ENCODE measurements around the gene SLAMF1. TPM values are rescaled to one million over a fixed set of nuclear protein-coding genes. Genes with fewer than 3 reads are reported as not detected.
"Not testable (repeated sequence)": the region's sequence is repeated elsewhere in the genome, so short reads cannot be mapped to it uniquely, and the experiment has no call there.

SLAMF1 gene
- total RNA-seq, 2 experiments from 2014 or later: 39.8 to 41.6 TPM

DNA sequence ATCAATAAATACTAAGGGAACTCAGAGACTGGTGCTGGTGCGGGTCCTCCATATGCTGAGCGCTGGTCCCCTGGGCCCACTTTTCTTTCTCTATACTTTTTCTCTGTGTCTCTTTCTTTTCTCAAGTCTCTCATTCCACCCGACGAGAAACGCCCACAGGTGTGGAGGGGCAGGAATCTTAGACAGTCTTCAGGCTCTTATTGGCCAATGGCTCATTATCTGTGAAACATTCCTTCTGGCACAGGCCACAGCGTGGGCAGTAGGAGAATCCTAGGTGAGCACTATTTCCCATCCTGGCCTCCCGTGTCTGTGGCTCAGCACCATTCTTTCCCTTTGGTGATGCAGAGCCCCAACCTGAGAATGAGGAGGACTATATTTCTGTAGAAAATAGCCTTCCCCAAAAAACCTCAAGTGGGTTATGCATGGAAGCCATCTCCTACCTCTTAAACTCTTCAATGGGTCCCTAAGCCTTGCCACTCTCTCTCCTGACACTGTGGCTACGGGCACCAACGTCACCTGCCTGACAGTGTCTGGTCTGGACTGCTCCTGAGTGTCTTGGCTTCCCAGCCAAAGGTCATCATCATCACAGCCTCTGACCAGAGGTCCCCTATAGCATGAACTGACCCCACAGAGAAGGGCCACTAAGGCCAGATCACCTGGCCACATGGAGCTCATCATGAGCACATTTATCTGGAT is 6.2 kb upstream of the SLAMF1 start:
- no peaks in the 10 kb centered on the region for H3K27me3 Mint-ChIP-seq
- DNase-seq: no peak
- no peak overlapping the region for H3K27ac Mint-ChIP-seq
- no peak overlapping the region for H3K4me3 Mint-ChIP-seq
- H3K36me3 Mint-ChIP-seq: peaks cover 26% of the 10 kb centered on the region
- H3K9me3 Mint-ChIP-seq: peaks cover 4% of the 10 kb centered on the region
- peaks cover 62% of the 10 kb centered on the region for H3K4me1 Mint-ChIP-seq

DNA sequence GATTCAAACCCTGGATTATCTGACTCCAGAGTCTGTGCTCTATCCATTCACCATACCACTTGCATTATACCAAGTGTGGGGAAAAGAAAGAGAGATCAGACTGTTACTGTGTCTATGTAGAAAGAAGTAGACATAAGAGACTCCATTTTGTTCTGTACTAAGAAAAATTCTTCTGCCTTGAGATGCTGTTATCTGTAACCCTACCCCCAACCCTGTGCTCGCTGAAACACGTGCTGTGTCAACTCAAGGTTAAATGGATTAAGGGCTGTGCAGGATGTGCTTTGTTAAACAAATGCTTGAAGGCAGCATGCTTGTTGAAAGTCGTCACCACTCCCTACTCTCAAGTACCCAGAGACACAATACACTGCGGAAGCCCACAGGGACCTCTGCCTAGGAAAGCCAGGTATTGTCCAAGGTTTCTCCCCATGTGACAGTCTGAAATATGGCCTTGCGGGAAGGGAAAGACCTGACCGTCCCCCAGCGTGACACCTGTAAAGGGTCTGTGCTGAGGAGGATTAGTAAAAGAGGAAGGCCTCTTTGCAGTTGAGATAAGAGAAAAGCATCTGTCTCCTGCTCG is 5.3 kb upstream of the SLAMF1 start:
- H3K4me3 Mint-ChIP-seq: not testable (repeated sequence)

DNA sequence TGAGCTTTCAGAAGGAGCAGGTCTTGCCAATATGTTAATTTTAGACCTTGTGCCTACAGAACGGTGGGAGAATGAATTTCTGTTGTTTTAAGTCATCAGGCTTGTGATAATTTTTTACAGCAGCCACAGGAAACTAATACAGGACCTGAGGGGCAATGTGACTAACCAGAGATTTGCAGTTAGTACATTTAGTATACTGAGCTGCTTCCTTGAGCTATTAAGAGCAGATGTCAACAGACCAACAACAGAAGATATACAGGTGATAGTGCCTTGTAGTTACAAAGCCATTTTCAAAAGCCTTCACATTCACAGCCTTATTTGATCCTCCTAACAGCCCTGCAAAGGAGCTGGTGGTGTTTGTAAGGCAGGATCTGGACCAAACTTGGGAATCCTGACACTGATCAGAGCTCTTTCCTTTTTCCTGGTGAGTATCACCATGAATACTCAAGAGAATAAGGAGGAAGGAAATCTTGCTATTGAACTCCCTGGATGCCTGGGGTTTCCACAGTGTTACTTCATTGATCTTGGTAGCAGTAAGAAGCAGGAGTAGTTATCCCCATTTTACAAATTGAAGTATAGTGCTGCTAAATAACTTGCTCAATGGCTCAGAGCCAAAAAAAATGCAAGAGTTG is 4.7 kb upstream of the SLAMF1 start:
- H3K4me1 Mint-ChIP-seq: peaks cover 58% of the 10 kb centered on the region
- DNase-seq: no peak

More for the DNA sequence above, 5.3 kb upstream of the SLAMF1 start:
- Mint-ChIP-seq H3K27ac (peak overlapping the region; percentile 31), H3K36me3 (peaks cover 26% of the 10 kb centered on the region), H3K4me1 (peaks cover 62% of the 10 kb centered on the region)
- not testable (repeated sequence) for H3K9me3 Mint-ChIP-seq, H3K27me3 Mint-ChIP-seq, DNase-seq

GRCh38 chr1:160647329-160647720 is 481 bp upstream of the SLAMF1 start:
- Mint-ChIP-seq H3K36me3 (peaks cover 63% of the 10 kb centered on the region), H3K27ac (peak overlapping the region; percentile 98), H3K27me3 (no peaks in the 10 kb centered on the region), H3K4me3 (peak overlapping the region; percentile 96), H3K4me1 (peaks cover 61% of the 10 kb centered on the region), H3K9me3 (peaks cover 4% of the 10 kb centered on the region)
- no peak for DNase-seq

More for the DNA sequence above, 4.7 kb upstream of the SLAMF1 start:
- no peak overlapping the region for H3K4me3 Mint-ChIP-seq
- H3K9me3 Mint-ChIP-seq: peaks cover 4% of the 10 kb centered on the region
- H3K36me3 Mint-ChIP-seq: peaks cover 26% of the 10 kb centered on the region
- H3K27ac Mint-ChIP-seq: peak overlapping the region; percentile 9
- H3K27me3 Mint-ChIP-seq: no peaks in the 10 kb centered on the region

DNA sequence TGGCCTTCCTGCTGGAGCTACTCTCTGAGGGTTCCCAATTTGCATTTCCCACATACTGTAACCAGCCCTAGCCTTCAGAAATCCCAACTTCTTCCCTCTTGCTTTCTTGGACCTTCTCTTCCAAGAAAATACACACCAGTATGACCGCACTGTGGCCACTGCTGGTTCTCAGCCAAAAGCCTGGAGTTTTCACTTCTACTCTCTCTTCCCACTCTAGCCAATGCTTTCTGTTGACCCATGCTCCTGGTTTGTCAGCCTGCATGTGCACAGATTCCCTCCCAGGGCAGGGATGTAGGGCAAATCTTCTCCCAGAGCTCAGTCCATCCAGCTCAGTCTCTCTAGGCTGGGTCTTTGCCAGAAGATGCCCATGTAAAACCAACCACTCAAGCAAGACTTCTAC is 664 bp downstream of the SLAMF1 start:
- no peak for DNase-seq
- Mint-ChIP-seq H3K9me3 (peaks cover 4% of the 10 kb centered on the region), H3K27me3 (no peaks in the 10 kb centered on the region), H3K27ac (peak overlapping the region; percentile 98), H3K4me1 (peaks cover 59% of the 10 kb centered on the region), H3K4me3 (peak overlapping the region; percentile 96), H3K36me3 (peaks cover 62% of the 10 kb centered on the region)

DNA sequence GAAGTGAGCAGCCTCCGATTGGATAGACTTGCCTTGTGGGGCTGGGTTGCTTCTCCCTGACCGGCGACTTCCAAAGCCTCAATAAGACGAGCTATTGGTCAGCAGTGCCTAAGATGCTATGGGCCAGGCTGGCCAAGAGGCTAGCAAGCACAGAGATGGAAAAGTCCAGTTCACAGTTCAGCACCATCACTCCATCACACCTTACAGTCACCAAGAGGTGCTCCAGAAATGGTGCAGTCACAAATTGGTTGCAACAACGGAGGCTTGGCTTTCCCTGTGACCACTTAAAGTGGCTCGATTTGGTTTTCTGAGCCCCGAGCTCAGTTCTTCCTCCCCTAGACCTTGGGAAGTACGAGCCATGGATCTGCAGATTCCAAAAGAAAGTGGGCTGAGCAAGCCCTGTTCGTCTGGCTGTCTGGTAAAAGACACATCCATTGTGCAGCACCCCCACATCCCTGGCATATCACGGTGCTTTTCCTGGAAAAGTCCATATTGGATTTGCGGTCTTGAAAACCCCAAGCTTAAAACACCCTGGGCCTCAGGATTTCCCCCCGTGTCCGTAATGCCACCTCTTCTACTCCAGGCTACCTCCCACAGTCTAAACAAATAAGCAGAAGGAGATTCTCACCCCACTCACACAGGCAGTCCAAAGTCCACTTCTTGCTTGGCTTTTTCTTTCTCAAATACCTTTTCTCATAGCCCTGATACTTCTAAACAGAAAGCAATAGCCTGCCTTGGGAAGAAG is 1.3 kb downstream of the SLAMF1 start:
- peaks cover 58% of the 10 kb centered on the region for H3K4me1 Mint-ChIP-seq
- H3K36me3 Mint-ChIP-seq: peaks cover 61% of the 10 kb centered on the region
- H3K27ac Mint-ChIP-seq: peak overlapping the region; percentile 98
- H3K4me3 Mint-ChIP-seq: peak overlapping the region; percentile 96
- H3K27me3 Mint-ChIP-seq: no peaks in the 10 kb centered on the region
- peaks cover 4% of the 10 kb centered on the region for H3K9me3 Mint-ChIP-seq
- DNase-seq: no peak

DNA sequence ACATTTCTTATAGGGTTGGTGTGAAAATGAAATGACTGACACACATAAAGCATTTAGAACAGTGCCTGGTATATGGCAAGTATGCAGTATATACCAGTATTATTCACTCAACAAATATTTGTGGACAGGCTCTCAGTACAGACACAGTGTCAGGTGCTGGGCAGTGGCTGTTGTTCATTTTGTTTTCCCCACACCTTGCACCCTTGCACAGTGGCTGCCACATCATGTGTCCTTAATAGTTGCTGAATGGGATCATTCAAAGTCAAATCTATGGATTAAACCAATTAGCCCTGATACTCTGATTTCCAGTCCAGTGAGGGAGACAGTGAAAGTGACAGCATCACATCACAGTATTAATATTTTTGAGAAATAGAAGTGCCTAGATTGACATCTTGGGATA is 2.4 kb downstream of the SLAMF1 start:
- Mint-ChIP-seq H3K27ac (peak overlapping the region; percentile 98), H3K27me3 (no peaks in the 10 kb centered on the region), H3K36me3 (peaks cover 60% of the 10 kb centered on the region), H3K9me3 (peaks cover 2% of the 10 kb centered on the region), H3K4me3 (peak overlapping the region; percentile 96), H3K4me1 (peaks cover 65% of the 10 kb centered on the region)
- DNase-seq: no peak

GRCh38 chr1:160643138-160643537 is 3.7 kb downstream of the SLAMF1 start:
- Mint-ChIP-seq H3K9me3 (no peaks in the 10 kb centered on the region), H3K36me3 (peaks cover 65% of the 10 kb centered on the region), H3K4me1 (peaks cover 69% of the 10 kb centered on the region), H3K27ac (peak overlapping the region; percentile 98), H3K4me3 (peak overlapping the region; percentile 96), H3K27me3 (no peaks in the 10 kb centered on the region)
- no peak for DNase-seq

DNA sequence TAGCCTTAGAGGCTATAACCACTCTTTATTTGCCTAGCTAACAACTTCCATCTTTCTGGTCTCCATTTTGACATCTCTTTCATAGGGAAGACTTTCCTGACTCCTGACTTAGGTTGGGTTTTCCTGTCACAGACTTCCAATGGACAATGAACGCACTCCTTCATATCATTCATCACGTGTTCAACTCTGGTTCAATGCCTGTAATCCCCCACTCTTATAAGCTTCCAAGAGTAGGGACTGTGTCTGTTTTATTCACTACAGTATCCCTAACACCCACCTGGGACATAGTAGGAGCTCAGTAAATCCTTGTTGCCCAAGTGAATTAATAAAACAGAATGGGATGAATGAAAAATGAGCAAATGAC is 4.6 kb downstream of the SLAMF1 start:
- peak overlapping the region; percentile 96 for H3K4me3 Mint-ChIP-seq
- peaks cover 72% of the 10 kb centered on the region for H3K4me1 Mint-ChIP-seq

GRCh38 chr1:160641323-160642280 is 5.2 kb downstream of the SLAMF1 start:
- Mint-ChIP-seq H3K9me3 (no peaks in the 10 kb centered on the region), H3K27ac (peak overlapping the region; percentile 98), H3K27me3 (no peaks in the 10 kb centered on the region), H3K36me3 (peaks cover 79% of the 10 kb centered on the region), H3K4me1 (peaks cover 78% of the 10 kb centered on the region), H3K4me3 (peak overlapping the region; percentile 96)
- DNase-seq: peak; percentile 48

More for the DNA sequence above, 4.6 kb downstream of the SLAMF1 start:
- no peak for DNase-seq
- Mint-ChIP-seq H3K9me3 (no peaks in the 10 kb centered on the region), H3K27me3 (no peaks in the 10 kb centered on the region), H3K36me3 (peaks cover 72% of the 10 kb centered on the region), H3K27ac (peak overlapping the region; percentile 98)

DNA sequence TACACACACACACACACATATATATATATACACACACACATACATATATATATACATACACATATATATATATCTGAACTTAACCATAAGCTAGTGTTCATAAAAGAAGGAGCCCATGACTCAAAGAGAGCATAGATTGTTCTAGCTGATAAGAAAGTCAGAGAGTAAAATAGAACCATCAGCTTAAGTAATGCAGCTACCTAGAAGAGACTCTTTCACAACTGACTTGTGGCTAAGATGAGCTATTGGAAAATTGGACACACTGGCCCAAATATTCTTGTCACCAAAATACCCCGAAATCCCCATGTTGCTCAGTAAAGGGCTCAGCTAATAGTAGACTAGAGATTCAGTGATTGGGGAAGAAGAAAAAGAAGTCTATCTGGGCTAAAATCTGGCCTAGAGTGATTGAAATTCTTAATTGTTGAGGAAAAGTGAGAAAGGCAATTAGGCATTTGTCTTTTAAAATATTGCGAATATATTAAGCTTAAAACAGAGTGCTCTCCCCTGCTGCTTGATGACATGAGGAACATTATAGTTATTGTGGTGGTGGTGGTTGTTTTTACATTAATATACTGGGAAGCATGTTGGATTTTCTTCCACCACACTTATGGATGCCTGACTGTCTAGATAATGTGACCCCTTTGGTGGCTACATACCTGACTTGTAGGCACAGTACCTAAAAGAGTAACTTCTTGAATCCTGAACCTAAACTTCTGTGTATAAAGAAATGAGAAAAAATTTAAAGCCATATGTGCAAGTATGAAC is 6.3 kb downstream of the SLAMF1 start:
- H3K4me3 Mint-ChIP-seq: peak overlapping the region; percentile 74
- peaks cover 84% of the 10 kb centered on the region for H3K4me1 Mint-ChIP-seq
- peak overlapping the region; percentile 98 for H3K27ac Mint-ChIP-seq
- H3K9me3 Mint-ChIP-seq: no peaks in the 10 kb centered on the region
- peak; percentile 40 for DNase-seq
- H3K27me3 Mint-ChIP-seq: no peaks in the 10 kb centered on the region
- peaks cover 82% of the 10 kb centered on the region for H3K36me3 Mint-ChIP-seq

- DNase-seq: no peak
- Mint-ChIP-seq H3K9me3 (no peaks in the 10 kb centered on the region), H3K4me1 (peaks cover 87% of the 10 kb centered on the region), H3K27me3 (no peaks in the 10 kb centered on the region), H3K36me3 (peaks cover 80% of the 10 kb centered on the region), H3K4me3 (peak overlapping the region; percentile 63), H3K27ac (peak overlapping the region; percentile 94)
Measured at GRCh38 chr1:160639652-160640051, 7.2 kb downstream of the SLAMF1 start.

DNA sequence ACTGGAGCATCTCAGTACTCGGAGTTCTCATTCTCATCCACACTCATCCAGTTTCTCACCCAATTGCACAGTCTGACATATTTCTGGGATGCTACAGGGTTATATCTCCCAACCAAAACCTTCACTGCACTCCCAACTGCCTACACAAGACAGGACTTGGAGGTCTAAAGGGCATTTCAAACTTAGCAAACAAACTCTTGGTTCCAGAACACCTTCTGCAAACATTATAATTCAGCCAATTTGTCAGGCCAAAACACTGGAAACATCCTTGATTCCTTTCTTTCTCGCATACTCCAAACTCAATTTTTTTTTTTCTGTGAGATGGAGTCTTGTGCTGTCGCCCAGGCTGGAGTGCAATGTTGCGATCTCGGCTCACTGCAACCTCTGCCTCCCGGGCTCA is 7.9 kb downstream of the SLAMF1 start:
- H3K4me1 Mint-ChIP-seq: peaks cover 87% of the 10 kb centered on the region
- H3K9me3 Mint-ChIP-seq: no peaks in the 10 kb centered on the region
- DNase-seq: no peak
- H3K4me3 Mint-ChIP-seq: peak overlapping the region; percentile 67
- peaks cover 80% of the 10 kb centered on the region for H3K36me3 Mint-ChIP-seq
- H3K27me3 Mint-ChIP-seq: no peaks in the 10 kb centered on the region
- H3K27ac Mint-ChIP-seq: peak overlapping the region; percentile 94

- Mint-ChIP-seq H3K9me3 (no peaks in the 10 kb centered on the region), H3K36me3 (peaks cover 80% of the 10 kb centered on the region), H3K27me3 (no peaks in the 10 kb centered on the region), H3K4me3 (peak overlapping the region; percentile 67), H3K4me1 (peaks cover 87% of the 10 kb centered on the region), H3K27ac (peak overlapping the region; percentile 94)
- no peak for DNase-seq
Measured at GRCh38 chr1:160638540-160638857, 8.3 kb downstream of the SLAMF1 start.

Measured in activated naive CD8-positive, alpha-beta T cell treated with anti-CD3 and anti-CD28 coated beads for 36 hours (primary cell).